Liver (tissue), 9 donors: ENCODE measurements around the gene ACTL10. TPM values are rescaled to one million over a fixed set of nuclear protein-coding genes. Genes with fewer than 3 reads are reported as not detected.

Experiments used
- DNase-seq: peaks from one replicate; pipeline ENCODE4 v3.0.0-alpha.2; 2017; ENCODE audit warnings: low spot score
- H3K27ac ChIP-seq, 2 donors: one replicate each; pipeline ENCODE4 v1.7.0; 2013; ENCODE audit warnings: inconsistent platforms in 2 of 2, low read length in 2 of 2, control low read depth in 1 of 2, low read depth in 1 of 2, mild to moderate bottlenecking in 1 of 2
- H3K27me3 ChIP-seq, 4 donors: one replicate each; pipeline versions ENCODE4 v1.6.1 to v1.7.0; 2013; ENCODE audit warnings: low read length in 3 of 4, inconsistent platforms in 1 of 4, mild to moderate bottlenecking in 1 of 4, moderate library complexity in 1 of 4; ENCODE audit not compliant: control insufficient read depth in 4 of 4, insufficient read depth in 4 of 4
- H3K36me3 ChIP-seq, 4 donors: one replicate each; pipeline versions ENCODE4 v1.6.1 to v1.7.0; 2013; ENCODE audit warnings: low read length in 3 of 4, mild to moderate bottlenecking in 3 of 4, low read depth in 1 of 4, moderate library complexity in 1 of 4; ENCODE audit not compliant: control insufficient read depth in 4 of 4, insufficient read depth in 3 of 4
- H3K4me1 ChIP-seq, 4 donors: one replicate each; pipeline versions ENCODE4 v1.6.1 to v1.7.0; 2013; ENCODE audit warnings: low read length in 3 of 4, mild to moderate bottlenecking in 3 of 4, moderate library complexity in 1 of 4; ENCODE audit not compliant: control insufficient read depth in 4 of 4, insufficient read depth in 4 of 4
- H3K4me3 ChIP-seq, 3 donors: one replicate each; pipeline versions ENCODE4 v1.6.1 to v1.7.0; 2013; ENCODE audit warnings: low read length in 3 of 3, control low read depth in 1 of 3, low read depth in 1 of 3, mild to moderate bottlenecking in 1 of 3
- H3K9ac ChIP-seq, 2 donors: one replicate each; pipeline ENCODE4 v1.7.0; 2013; ENCODE audit warnings: low read length in 2 of 2, mild to moderate bottlenecking in 2 of 2, moderate library complexity in 2 of 2, control low read depth in 1 of 2, low read depth in 1 of 2
- H3K9me3 ChIP-seq, 4 donors: one replicate each; pipeline versions ENCODE4 v1.6.1 to v1.7.0; 2013; ENCODE audit warnings: low read length in 3 of 4; ENCODE audit not compliant: control insufficient read depth in 4 of 4
- EGR1 ChIP-seq, 2 donors: IDR thresholded peaks; 2 replicates each; pipeline ENCODE4 v1.6.1; 2016 to 2018; ENCODE audit warnings: antibody characterized with exemption in 2 of 2, low read depth in 2 of 2
- FOXA1 ChIP-seq: IDR thresholded peaks from 2 replicates; pipeline ENCODE4 v1.6.1; 2016; ENCODE audit warnings: antibody characterized with exemption
- FOXA2 ChIP-seq: IDR thresholded peaks from 2 replicates; pipeline ENCODE4 v1.6.1; 2016; ENCODE audit warnings: antibody characterized with exemption
- GABPA ChIP-seq, 2 donors: IDR thresholded peaks in 1 of 2; conservative IDR thresholded peaks in 1 of 2; 2 replicates each; pipeline ENCODE4 v1.6.1; 2016; ENCODE audit warnings: antibody characterized with exemption in 2 of 2, mild to moderate bottlenecking in 1 of 2, moderate library complexity in 1 of 2
- HNF4A ChIP-seq, 2 donors: conservative IDR thresholded peaks; 2 replicates each; pipeline ENCODE4 v1.6.1; 2016; ENCODE audit warnings: antibody characterized with exemption in 2 of 2, mild to moderate bottlenecking in 2 of 2
- HNF4G ChIP-seq: IDR thresholded peaks from 2 replicates; pipeline ENCODE4 v1.6.1; 2016; ENCODE audit warnings: antibody characterized with exemption
- JUND ChIP-seq, 2 donors: IDR thresholded peaks; 2 replicates each; pipeline ENCODE4 v1.6.1; 2016; ENCODE audit warnings: antibody characterized with exemption in 2 of 2
- MAX ChIP-seq: IDR thresholded peaks from 2 replicates; pipeline ENCODE4 v1.6.1; 2016; ENCODE audit warnings: antibody characterized with exemption
- NR2F2 ChIP-seq: IDR thresholded peaks from 2 replicates; pipeline ENCODE4 v1.6.1; 2016; ENCODE audit warnings: antibody characterized with exemption
- RAD21 ChIP-seq, 2 donors: IDR thresholded peaks; 2 replicates each; pipeline ENCODE4 v1.6.1; 2016; ENCODE audit warnings: antibody characterized with exemption in 2 of 2, mild to moderate bottlenecking in 2 of 2
- RXRA ChIP-seq, 2 donors: IDR thresholded peaks; 2 replicates each; pipeline ENCODE4 v1.6.1; 2017 to 2018; ENCODE audit warnings: antibody characterized with exemption in 2 of 2, mild to moderate bottlenecking in 1 of 2
- SP1 ChIP-seq: IDR thresholded peaks from 2 replicates; pipeline ENCODE4 v1.6.1; 2018; ENCODE audit warnings: antibody characterized with exemption, mild to moderate bottlenecking
- TAF1 ChIP-seq: conservative IDR thresholded peaks from 2 replicates; pipeline ENCODE4 v1.6.1; 2016; ENCODE audit warnings: antibody characterized with exemption, mild to moderate bottlenecking
- WGBS: extraction: QIAGEN DNeasy Blood & Tissue Kit; methylation state at CpG from one replicate; pipeline ENCODE4 v1.1.7; 2013; 5-methylcytosine and 5-hydroxymethylcytosine counted together
- polyA plus RNA-seq, 2 donors: library from polyadenylated mRNA; stranded (reverse) in 1 of 2; unstranded in 1 of 2; fragments of 200-250 nt in 1 of 2; fragments of >200 nt in 1 of 2; fragmentation: Nextera tagmentation in 1 of 2; extraction: Ambion mirVana in 1 of 2; gene quantifications; one replicate each; pipeline versions ENCODE4 v1.2.1 to v1.2.3, GENCODE V29; 2013 to 2015
- total RNA-seq, 2 donors: library from RNA; depleted of rRNA; stranded (reverse); fragments of >200 nt; gene quantifications; one replicate each; pipeline ENCODE4 v1.2.3, GENCODE V29; 2014
- TF ChIP-seq, protein P1 (sequence below): IDR thresholded peaks from 2 replicates; pipeline ENCODE4 v1.6.1; 2016; ENCODE audit warnings: antibody characterized with exemption
- TF ChIP-seq, protein P2 (sequence below): IDR thresholded peaks from 2 replicates; pipeline ENCODE4 v1.6.1; 2016; ENCODE audit warnings: antibody characterized with exemption, mild to moderate bottlenecking
- TF ChIP-seq, protein P3 (sequence below): IDR thresholded peaks from 2 replicates; pipeline ENCODE4 v1.6.1; 2016; ENCODE audit warnings: antibody characterized with exemption
- TF ChIP-seq, protein P4 (sequence below): fragments of 150-350 bp; IDR thresholded peaks from 2 replicates; pipeline ENCODE4 v1.5.1; 2017; ENCODE audit warnings: improper control_type of control experiment, low read depth, low read length; ENCODE audit not compliant: missing input control
- donor health status: healthy.
- donor health status: healthy.
- donor health status: healthy.
- donor health status: healthy.
- donor health status: healthy.

Gene ACTL10
- total and polyA plus RNA-seq, 4 donors, result 0.10 to 0.50 (median 0.35) TPM

DNA sequence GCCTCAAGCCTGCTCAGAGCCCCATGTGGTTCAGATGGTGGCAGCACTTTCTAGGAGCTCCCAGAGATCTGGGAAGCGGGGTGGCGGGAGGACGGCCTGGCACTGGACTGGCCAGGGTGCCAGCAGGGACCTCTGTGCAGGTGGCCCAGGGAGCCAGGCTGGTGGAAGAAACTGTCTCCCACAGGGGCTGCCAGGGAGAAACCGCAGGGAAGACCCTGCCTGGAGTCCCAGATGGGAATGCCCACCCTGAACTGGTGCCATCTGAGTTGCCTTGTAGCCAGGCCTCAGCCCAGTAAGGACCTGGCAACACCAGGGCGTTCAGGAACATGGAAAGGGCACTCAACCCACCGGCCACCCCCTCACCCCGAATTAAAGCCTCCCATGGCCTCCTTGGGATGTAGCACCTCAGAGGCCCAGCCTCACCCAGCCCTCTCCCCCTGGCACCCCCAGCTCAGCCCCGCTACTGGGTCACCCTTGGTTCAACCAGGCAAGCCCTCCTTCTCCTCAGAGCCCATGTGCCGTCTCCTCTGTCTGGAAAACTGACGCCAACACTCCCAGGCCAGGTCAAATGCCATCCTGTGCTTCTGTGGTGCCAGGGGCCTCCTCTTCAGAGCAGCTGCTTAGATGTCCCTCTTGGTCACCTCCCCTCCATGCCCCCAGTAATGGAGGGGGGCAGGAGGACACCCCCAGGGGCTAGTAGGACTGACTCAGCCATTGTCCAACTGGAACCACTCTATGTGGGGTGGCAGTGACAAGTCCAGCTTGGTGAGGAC lies 10.5 kb upstream of the ACTL10 start:
- H3K4me1 ChIP-seq, result peaks cover 0 to 10% (median 8%) of the 10 kb centered on the region in 4 donors
- DNase-seq, result no peak
- H3K9ac ChIP-seq, result no peak overlapping the region
- H3K27me3 ChIP-seq, result no peaks in the 10 kb centered on the region
- H3K27ac ChIP-seq, result no peak overlapping the region
- TF ChIP-seq, protein P1, sequence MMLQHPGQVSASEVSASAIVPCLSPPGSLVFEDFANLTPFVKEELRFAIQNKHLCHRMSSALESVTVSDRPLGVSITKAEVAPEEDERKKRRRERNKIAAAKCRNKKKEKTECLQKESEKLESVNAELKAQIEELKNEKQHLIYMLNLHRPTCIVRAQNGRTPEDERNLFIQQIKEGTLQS, result no peak
- TF ChIP-seq, protein P2, sequence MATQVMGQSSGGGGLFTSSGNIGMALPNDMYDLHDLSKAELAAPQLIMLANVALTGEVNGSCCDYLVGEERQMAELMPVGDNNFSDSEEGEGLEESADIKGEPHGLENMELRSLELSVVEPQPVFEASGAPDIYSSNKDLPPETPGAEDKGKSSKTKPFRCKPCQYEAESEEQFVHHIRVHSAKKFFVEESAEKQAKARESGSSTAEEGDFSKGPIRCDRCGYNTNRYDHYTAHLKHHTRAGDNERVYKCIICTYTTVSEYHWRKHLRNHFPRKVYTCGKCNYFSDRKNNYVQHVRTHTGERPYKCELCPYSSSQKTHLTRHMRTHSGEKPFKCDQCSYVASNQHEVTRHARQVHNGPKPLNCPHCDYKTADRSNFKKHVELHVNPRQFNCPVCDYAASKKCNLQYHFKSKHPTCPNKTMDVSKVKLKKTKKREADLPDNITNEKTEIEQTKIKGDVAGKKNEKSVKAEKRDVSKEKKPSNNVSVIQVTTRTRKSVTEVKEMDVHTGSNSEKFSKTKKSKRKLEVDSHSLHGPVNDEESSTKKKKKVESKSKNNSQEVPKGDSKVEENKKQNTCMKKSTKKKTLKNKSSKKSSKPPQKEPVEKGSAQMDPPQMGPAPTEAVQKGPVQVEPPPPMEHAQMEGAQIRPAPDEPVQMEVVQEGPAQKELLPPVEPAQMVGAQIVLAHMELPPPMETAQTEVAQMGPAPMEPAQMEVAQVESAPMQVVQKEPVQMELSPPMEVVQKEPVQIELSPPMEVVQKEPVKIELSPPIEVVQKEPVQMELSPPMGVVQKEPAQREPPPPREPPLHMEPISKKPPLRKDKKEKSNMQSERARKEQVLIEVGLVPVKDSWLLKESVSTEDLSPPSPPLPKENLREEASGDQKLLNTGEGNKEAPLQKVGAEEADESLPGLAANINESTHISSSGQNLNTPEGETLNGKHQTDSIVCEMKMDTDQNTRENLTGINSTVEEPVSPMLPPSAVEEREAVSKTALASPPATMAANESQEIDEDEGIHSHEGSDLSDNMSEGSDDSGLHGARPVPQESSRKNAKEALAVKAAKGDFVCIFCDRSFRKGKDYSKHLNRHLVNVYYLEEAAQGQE, result no peak
- TF ChIP-seq SP1 (no peak), NR2F2 (no peak), GABPA (IDR thresholded peaks at IDR 0.05 in 1 of 2, conservative IDR thresholded peaks at IDR 0.05 in 1 of 2) (no peak), HNF4A (conservative IDR thresholded peaks at IDR 0.05) (no peak), FOXA2 (no peak), RXRA (IDR thresholded peaks at IDR 0.05) (no peak)
- H3K4me3 ChIP-seq, result no peak overlapping the region
- H3K36me3 ChIP-seq, result peaks cover 0 to 2% (median under 1%) of the 10 kb centered on the region in 4 donors
- H3K9me3 ChIP-seq, result no peaks in the 10 kb centered on the region
- WGBS, result 96% methylated on average over 10 of the region's 10 CpGs

DNA sequence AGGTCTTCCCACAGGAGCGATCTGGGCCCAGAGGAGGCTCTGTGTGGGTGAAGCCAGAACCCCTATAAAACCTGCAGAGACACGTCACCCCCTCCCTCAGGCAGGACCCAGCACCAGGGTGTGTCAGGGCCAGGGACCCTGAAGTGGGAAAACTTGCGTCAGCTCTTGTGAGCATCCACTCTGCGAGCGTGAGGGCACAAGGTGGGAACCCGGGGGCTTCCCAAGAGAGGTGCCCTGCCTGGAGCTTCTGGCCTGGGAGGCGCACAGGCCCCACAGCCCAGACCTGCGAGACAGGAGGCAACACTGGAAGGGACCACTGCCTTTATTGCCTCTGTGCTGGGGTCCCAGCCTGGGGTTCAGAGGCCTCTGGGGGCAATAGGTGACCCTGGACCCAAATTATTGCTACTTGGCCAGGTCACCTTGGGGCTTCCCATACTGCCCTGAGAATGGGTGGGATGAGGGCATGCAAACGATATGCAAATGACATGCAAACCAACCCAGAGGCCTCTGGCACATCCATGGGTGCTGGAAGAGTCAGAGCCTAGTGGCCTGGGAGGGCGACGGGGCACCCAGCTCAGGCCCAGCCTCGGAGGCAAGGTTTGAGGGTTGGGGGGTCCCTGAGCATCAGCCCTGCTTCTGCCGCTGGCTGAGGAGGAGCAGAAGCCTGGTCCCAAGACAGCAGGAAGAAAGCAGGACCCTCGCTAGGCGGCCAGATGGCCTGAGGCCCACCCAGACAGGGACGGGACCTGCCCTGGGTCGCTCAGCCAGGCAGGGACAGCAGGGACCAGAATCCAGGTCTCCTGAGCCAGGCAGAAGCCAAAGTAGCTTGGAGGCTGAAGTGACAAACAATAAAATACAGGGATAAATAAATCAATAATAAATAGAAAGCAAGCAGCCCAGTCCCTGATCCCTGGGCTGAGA lies 9.7 kb upstream of the ACTL10 start:
- Histone ChIP-seq H3K9me3 (no peaks in the 10 kb centered on the region), H3K9ac (no peak overlapping the region), H3K27me3 (no peaks in the 10 kb centered on the region), H3K4me1 (peaks cover 0 to 10% (median 8%) of the 10 kb centered on the region in 4 donors), H3K27ac (no peak overlapping the region), H3K36me3 (peaks cover 0 to 2% (median under 1%) of the 10 kb centered on the region in 4 donors), H3K4me3 (no peak overlapping the region)
- DNase-seq, result no peak
- WGBS, result 96% methylated on average over 17 of the region's 17 CpGs
- no peak for TF ChIP-seq GABPA (IDR thresholded peaks at IDR 0.05 in 1 of 2, conservative IDR thresholded peaks at IDR 0.05 in 1 of 2)
- TF ChIP-seq RAD21 (IDR thresholded peaks at IDR 0.05), result no peak
- TF ChIP-seq, protein P2, result no peak
- TF ChIP-seq, protein P3, sequence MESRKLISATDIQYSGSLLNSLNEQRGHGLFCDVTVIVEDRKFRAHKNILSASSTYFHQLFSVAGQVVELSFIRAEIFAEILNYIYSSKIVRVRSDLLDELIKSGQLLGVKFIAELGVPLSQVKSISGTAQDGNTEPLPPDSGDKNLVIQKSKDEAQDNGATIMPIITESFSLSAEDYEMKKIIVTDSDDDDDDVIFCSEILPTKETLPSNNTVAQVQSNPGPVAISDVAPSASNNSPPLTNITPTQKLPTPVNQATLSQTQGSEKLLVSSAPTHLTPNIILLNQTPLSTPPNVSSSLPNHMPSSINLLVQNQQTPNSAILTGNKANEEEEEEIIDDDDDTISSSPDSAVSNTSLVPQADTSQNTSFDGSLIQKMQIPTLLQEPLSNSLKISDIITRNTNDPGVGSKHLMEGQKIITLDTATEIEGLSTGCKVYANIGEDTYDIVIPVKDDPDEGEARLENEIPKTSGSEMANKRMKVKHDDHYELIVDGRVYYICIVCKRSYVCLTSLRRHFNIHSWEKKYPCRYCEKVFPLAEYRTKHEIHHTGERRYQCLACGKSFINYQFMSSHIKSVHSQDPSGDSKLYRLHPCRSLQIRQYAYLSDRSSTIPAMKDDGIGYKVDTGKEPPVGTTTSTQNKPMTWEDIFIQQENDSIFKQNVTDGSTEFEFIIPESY, result no peak
- no peak for TF ChIP-seq FOXA1
- TF ChIP-seq EGR1 (IDR thresholded peaks at IDR 0.05; ENCODE audit: low read depth in 2 of 2), result no peak
- no peak for TF ChIP-seq JUND (IDR thresholded peaks at IDR 0.05)
- TF ChIP-seq, protein P1, result no peak
- TF ChIP-seq HNF4G, result no peak
- no peak for TF ChIP-seq FOXA2
- no peak for TF ChIP-seq MAX
- no peak for TF ChIP-seq NR2F2
- no peak for TF ChIP-seq RXRA (IDR thresholded peaks at IDR 0.05)
- TF ChIP-seq, protein P4, sequence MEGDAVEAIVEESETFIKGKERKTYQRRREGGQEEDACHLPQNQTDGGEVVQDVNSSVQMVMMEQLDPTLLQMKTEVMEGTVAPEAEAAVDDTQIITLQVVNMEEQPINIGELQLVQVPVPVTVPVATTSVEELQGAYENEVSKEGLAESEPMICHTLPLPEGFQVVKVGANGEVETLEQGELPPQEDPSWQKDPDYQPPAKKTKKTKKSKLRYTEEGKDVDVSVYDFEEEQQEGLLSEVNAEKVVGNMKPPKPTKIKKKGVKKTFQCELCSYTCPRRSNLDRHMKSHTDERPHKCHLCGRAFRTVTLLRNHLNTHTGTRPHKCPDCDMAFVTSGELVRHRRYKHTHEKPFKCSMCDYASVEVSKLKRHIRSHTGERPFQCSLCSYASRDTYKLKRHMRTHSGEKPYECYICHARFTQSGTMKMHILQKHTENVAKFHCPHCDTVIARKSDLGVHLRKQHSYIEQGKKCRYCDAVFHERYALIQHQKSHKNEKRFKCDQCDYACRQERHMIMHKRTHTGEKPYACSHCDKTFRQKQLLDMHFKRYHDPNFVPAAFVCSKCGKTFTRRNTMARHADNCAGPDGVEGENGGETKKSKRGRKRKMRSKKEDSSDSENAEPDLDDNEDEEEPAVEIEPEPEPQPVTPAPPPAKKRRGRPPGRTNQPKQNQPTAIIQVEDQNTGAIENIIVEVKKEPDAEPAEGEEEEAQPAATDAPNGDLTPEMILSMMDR, result no peak
- TF ChIP-seq TAF1, result no peak
- no peak for TF ChIP-seq HNF4A (conservative IDR thresholded peaks at IDR 0.05)
